Neural cell (in vitro differentiated cells): ENCODE data around the gene COL2A1.

ENCODE experiments used
- EP300 ChIP-seq: fragments of 450-650 bp; conservative IDR thresholded peaks from 2 replicates; pipeline ENCODE4 v1.6.1; 2014; ENCODE audit warnings: antibody characterized with exemption, mild to moderate bottlenecking, moderate library complexity; ENCODE audit not compliant: poor library complexity, severe bottlenecking
- EZH2 ChIP-seq: fragments of 200-600, 300-800 bp; shearing (Covaris generic), sonication (generic); IDR thresholded peaks from 2 replicates; pipeline ENCODE4 v1.6.1; 2014; ENCODE audit warnings: antibody characterized with exemption, low read length, borderline replicate concordance, mild to moderate bottlenecking; ENCODE audit not compliant: insufficient read depth, poor library complexity, severe bottlenecking
- MXI1 ChIP-seq: fragments of 450-650 bp; conservative IDR thresholded peaks from 2 replicates; pipeline ENCODE4 v1.6.1; 2014; ENCODE audit warnings: antibody characterized with exemption, mild to moderate bottlenecking; ENCODE audit not compliant: poor library complexity, severe bottlenecking
- POLR2AphosphoS5 ChIP-seq: IDR thresholded peaks from 2 replicates; pipeline ENCODE4 v1.6.1; 2012
- RAD21 ChIP-seq: fragments of 450-650 bp; conservative IDR thresholded peaks from 2 replicates; pipeline ENCODE4 v1.6.1; 2014; ENCODE audit warnings: antibody characterized with exemption, mild to moderate bottlenecking, moderate library complexity
- SMC3 ChIP-seq: fragments of 450-650 bp; conservative IDR thresholded peaks from 2 replicates; pipeline ENCODE4 v1.6.1; 2014; ENCODE audit warnings: antibody characterized with exemption, mild to moderate bottlenecking, moderate library complexity; ENCODE audit not compliant: poor library complexity
- TAF1 ChIP-seq: IDR thresholded peaks from 2 replicates; pipeline ENCODE4 v1.6.1; 2012; ENCODE audit warnings: low read depth
- TF ChIP-seq, protein P1 (sequence below): fragments of 450-650 bp; IDR thresholded peaks from 2 replicates; pipeline ENCODE4 v1.5.1; 2014; ENCODE audit warnings: antibody characterized with exemption, mild to moderate bottlenecking, moderate library complexity; ENCODE audit not compliant: poor library complexity, severe bottlenecking
- TF ChIP-seq, protein P2 (sequence below): IDR thresholded peaks from 2 replicates; pipeline ENCODE4 v1.6.1; 2012; ENCODE audit warnings: borderline replicate concordance

DNA sequence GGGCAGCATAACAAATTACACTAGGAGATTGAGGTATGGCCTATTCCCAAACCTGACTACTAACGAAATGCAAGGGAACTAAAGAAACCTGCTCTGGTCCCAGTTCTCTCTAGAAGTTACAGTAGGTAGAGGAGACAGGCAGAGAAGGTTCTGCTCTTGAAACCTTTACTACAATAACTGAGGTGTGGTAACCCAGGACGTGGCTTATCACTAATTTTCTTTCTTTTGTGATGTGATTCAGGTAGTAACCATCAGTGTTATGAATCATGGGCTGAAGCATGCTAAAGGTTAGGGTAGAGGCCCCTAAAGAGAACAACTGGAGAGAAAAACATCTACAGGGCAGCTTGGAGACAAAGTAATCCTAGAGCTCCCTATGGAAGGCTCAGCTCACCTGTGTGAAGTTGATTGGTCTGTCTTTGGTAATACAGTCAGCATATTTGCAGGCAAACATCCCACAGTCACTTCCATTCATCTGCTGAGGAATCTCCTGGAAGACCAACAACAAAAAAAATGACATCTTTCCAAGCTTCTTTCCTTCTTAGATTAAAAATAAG, 41.8 kb upstream of the COL2A1 start:
- TF ChIP-seq POLR2AphosphoS5 = no peak
- TF ChIP-seq, protein P1, sequence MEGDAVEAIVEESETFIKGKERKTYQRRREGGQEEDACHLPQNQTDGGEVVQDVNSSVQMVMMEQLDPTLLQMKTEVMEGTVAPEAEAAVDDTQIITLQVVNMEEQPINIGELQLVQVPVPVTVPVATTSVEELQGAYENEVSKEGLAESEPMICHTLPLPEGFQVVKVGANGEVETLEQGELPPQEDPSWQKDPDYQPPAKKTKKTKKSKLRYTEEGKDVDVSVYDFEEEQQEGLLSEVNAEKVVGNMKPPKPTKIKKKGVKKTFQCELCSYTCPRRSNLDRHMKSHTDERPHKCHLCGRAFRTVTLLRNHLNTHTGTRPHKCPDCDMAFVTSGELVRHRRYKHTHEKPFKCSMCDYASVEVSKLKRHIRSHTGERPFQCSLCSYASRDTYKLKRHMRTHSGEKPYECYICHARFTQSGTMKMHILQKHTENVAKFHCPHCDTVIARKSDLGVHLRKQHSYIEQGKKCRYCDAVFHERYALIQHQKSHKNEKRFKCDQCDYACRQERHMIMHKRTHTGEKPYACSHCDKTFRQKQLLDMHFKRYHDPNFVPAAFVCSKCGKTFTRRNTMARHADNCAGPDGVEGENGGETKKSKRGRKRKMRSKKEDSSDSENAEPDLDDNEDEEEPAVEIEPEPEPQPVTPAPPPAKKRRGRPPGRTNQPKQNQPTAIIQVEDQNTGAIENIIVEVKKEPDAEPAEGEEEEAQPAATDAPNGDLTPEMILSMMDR = no peak
- TF ChIP-seq MXI1 = no peak
- TF ChIP-seq RAD21 = no peak
- no peak for TF ChIP-seq EZH2
- no peak for TF ChIP-seq TAF1
- TF ChIP-seq, protein P2, sequence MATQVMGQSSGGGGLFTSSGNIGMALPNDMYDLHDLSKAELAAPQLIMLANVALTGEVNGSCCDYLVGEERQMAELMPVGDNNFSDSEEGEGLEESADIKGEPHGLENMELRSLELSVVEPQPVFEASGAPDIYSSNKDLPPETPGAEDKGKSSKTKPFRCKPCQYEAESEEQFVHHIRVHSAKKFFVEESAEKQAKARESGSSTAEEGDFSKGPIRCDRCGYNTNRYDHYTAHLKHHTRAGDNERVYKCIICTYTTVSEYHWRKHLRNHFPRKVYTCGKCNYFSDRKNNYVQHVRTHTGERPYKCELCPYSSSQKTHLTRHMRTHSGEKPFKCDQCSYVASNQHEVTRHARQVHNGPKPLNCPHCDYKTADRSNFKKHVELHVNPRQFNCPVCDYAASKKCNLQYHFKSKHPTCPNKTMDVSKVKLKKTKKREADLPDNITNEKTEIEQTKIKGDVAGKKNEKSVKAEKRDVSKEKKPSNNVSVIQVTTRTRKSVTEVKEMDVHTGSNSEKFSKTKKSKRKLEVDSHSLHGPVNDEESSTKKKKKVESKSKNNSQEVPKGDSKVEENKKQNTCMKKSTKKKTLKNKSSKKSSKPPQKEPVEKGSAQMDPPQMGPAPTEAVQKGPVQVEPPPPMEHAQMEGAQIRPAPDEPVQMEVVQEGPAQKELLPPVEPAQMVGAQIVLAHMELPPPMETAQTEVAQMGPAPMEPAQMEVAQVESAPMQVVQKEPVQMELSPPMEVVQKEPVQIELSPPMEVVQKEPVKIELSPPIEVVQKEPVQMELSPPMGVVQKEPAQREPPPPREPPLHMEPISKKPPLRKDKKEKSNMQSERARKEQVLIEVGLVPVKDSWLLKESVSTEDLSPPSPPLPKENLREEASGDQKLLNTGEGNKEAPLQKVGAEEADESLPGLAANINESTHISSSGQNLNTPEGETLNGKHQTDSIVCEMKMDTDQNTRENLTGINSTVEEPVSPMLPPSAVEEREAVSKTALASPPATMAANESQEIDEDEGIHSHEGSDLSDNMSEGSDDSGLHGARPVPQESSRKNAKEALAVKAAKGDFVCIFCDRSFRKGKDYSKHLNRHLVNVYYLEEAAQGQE = no peak
- no peak for TF ChIP-seq EP300
- no peak for TF ChIP-seq SMC3
